Endometrial microvascular endothelial cells (primary cell): Measurements from ENCODE around the gene CHD9. TPM values are rescaled to one million over a fixed set of nuclear protein-coding genes. Genes with fewer than 3 reads are reported as not detected.
"Not testable (repeated sequence)": the region's sequence is repeated elsewhere in the genome, so short reads cannot be mapped to it uniquely, and the experiment has no call there.

Experiments used
- in situ Hi-C: cut with HindIII; loops from 2 replicates; pipeline ENCODE4 v1.10.0; 2017; ENCODE audit warnings: low sequenced_read_pairs, low pct_unique_long_range_greater_than_20kb; ENCODE audit errors: inconsistent ontology term
- total RNA-seq: library from RNA; depleted of rRNA; stranded (reverse); fragments of >200 nt; gene quantifications from one replicate; pipeline ENCODE4 v1.2.3, GENCODE V29; 2015; ENCODE audit errors: inconsistent ontology term

Gene CHD9
- 16.4 TPM for total RNA-seq

- in situ Hi-C loops = no loop called here
These were observed at the start of gene CHD9 for GRCh38 chr16:53054670-53055485. Gene CHD9, plus strand, starts transcription at chr16:53054991. Its CDS starts 101,099 bp downstream, at chr16:53156090.

- in situ Hi-C loops = no loop called here
These were observed 47.7 kb upstream of the CHD9 start for GRCh38 chr16:53007095-53007494.

GRCh38 chr16:53014287-53014686, 40.5 kb upstream of the CHD9 start:
- in situ Hi-C loops = no loop called here

GRCh38 chr16:53018834-53019416, 35.9 kb upstream of the CHD9 start:
- in situ Hi-C loops = no loop called here

- in situ Hi-C loops = no loop called here
These were observed 32.4 kb upstream of the CHD9 start for GRCh38 chr16:53022374-53022773.

GRCh38 chr16:53024045-53024444, 30.7 kb upstream of the CHD9 start:
- in situ Hi-C loops = no loop called here

- in situ Hi-C loops = no loop called here
These were observed 24.8 kb upstream of the CHD9 start for GRCh38 chr16:53029971-53030370.

GRCh38 chr16:53031323-53031942, 23.4 kb upstream of the CHD9 start:
- in situ Hi-C loops = no loop called here

GRCh38 chr16:53034306-53034705, 20.5 kb upstream of the CHD9 start:
- in situ Hi-C loops = no loop called here

GRCh38 chr16:53035176-53035942, 19.4 kb upstream of the CHD9 start:
- in situ Hi-C loops = no loop called here

GRCh38 chr16:53036066-53036465, 18.7 kb upstream of the CHD9 start:
- in situ Hi-C loops = no loop called here

GRCh38 chr16:53036711-53037110, 18.1 kb upstream of the CHD9 start:
- in situ Hi-C loops = not testable (repeated sequence)

- in situ Hi-C loops = no loop called here
These were observed 14.0 kb upstream of the CHD9 start for GRCh38 chr16:53040788-53041187.

- in situ Hi-C loops = no loop called here
These were observed 13.3 kb upstream of the CHD9 start for GRCh38 chr16:53041320-53042051.

GRCh38 chr16:53042235-53042701, 12.5 kb upstream of the CHD9 start:
- in situ Hi-C loops = no loop called here

- in situ Hi-C loops = no loop called here
These were observed 11.4 kb upstream of the CHD9 start for GRCh38 chr16:53043428-53043831.

GRCh38 chr16:53043986-53044601, 10.7 kb upstream of the CHD9 start:
- in situ Hi-C loops = no loop called here
